Thymus (tissue), 11 donors: ENCODE measurements around the gene NME2. TPM values are rescaled to one million over a fixed set of nuclear protein-coding genes. Genes with fewer than 3 reads are reported as not detected.

Source experiments
- DNase-seq, 9 donors: peaks; one replicate each; pipeline ENCODE4 v3.0.0-alpha.2; 2013; ENCODE audit warnings: low spot score in 9 of 9, low read depth in 6 of 9, missing footprints in 1 of 9
- H3K27ac ChIP-seq, 2 donors: one replicate each; pipeline ENCODE4 v1.5.1; 2013; ENCODE audit warnings: control low read depth in 1 of 2, low read depth in 1 of 2, low read length in 1 of 2, mild to moderate bottlenecking in 1 of 2, moderate library complexity in 1 of 2
- H3K27me3 ChIP-seq, 2 donors: one replicate each; pipeline ENCODE4 v1.5.1; 2013; ENCODE audit warnings: low read length in 1 of 2; ENCODE audit not compliant: control insufficient read depth in 2 of 2, insufficient read depth in 1 of 2
- H3K36me3 ChIP-seq, 2 donors: one replicate each; pipeline ENCODE4 v1.5.1; 2013; ENCODE audit warnings: low read length in 1 of 2, mild to moderate bottlenecking in 1 of 2, moderate library complexity in 1 of 2; ENCODE audit not compliant: control insufficient read depth in 2 of 2, insufficient read depth in 2 of 2
- H3K4me1 ChIP-seq, 2 donors: one replicate each; pipeline ENCODE4 v1.5.1; 2013; ENCODE audit warnings: low read length in 2 of 2; ENCODE audit not compliant: control insufficient read depth in 2 of 2, insufficient read depth in 2 of 2
- H3K4me3 ChIP-seq, 2 donors: one replicate each; pipeline ENCODE4 v1.5.1; 2013; ENCODE audit warnings: low read length in 2 of 2, control low read depth in 1 of 2, mild to moderate bottlenecking in 1 of 2
- H3K9me3 ChIP-seq, 2 donors: one replicate each; pipeline ENCODE4 v1.5.1; 2013; ENCODE audit warnings: low read length in 1 of 2, mild to moderate bottlenecking in 1 of 2; ENCODE audit not compliant: control insufficient read depth in 2 of 2, insufficient read depth in 1 of 2
- WGBS: extraction: QIAGEN DNeasy Blood & Tissue Kit; methylation state at CpG from one replicate; pipeline ENCODE4 v1.1.7; 2013; 5-methylcytosine and 5-hydroxymethylcytosine counted together
- polyA plus RNA-seq: library from polyadenylated mRNA; stranded (reverse); fragments of 200-250 nt; gene quantifications from one replicate; pipeline ENCODE4 v1.2.3, GENCODE V29; 2013
- total RNA-seq: library from RNA; stranded (reverse); fragments of 120-200 nt; gene quantifications from one replicate; pipeline ENCODE4 v1.2.4, GENCODE V29; 2013
- donor health status: healthy.

The NME2 gene
- total and polyA plus RNA-seq, 2 donors: 382 to 392 TPM

DNA sequence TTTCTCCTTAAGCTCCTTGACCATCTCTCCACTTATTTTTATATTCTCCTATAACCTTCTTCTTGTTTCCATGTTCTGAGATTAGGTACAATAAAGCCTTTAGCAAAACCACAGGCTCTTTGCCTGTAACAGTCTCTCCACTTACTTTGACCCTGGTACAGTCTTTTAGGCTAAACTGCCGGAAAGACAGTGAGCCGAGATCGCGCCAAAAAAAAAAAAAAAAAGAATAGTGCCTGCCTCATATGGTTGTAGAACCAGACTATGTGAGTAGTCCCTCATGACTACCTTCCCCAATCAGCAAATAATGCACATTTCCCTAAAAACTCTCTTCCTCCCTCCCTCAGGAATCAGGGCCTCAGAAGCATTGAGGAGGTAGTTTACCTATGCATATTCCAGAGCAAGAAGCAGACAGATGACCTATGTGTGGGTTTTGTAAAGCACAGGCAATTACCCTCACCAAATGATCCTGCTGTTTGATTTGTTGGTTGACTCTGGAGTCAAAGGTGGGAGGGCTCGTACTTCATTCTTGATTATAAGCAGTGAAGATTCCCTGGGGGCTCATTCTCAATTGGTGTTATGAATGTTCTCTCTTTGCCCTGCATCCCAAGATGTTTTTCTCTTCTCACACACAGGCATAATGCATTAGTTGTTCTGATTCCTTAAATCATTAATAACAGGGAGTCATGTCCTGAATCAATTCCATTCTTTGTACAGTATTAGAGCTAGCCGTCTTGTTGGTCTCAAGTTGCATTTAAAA, 21.8 kb upstream of the NME2 start:
- H3K4me1 ChIP-seq: no peaks in the 10 kb centered on the region
- WGBS: 80% methylated on average over 6 of the region's 6 CpGs
- no peaks in the 10 kb centered on the region for H3K9me3 ChIP-seq

DNA sequence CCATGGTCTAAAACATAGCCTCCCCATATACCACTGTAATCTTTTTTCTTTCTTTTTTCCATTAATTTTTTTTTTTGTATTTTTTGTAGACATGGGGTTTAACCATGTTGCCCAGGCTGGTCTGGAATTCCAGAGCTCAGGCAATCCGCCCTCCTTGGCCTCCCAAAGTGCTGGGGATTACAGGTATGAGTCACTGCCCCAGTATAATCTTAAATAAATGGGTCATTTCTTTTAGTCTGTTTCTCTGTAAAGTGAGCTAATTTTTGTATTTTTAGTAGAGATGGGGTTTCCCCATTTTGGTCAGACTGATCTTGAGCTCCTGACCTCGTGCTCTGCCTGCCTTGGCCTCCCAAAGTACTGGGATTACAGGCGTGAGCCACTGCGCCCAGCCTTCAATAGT, 18.6 kb upstream of the NME2 start:
- 87% methylated on average over 4 of the region's 4 CpGs for WGBS
- no peaks in the 10 kb centered on the region for H3K9me3 ChIP-seq
- no peaks in the 10 kb centered on the region for H3K36me3 ChIP-seq
- H3K27me3 ChIP-seq: no peaks in the 10 kb centered on the region
- no peak overlapping the region for H3K4me3 ChIP-seq
- no peak overlapping the region for H3K27ac ChIP-seq
- peaks cover under 1% of the 10 kb centered on the region in 2 donors for H3K4me1 ChIP-seq
- no peak for DNase-seq

More for the DNA sequence above, 21.8 kb upstream of the NME2 start:
- H3K4me3 ChIP-seq: no peak overlapping the region
- DNase-seq: no peak
- no peaks in the 10 kb centered on the region for H3K36me3 ChIP-seq
- H3K27me3 ChIP-seq: no peaks in the 10 kb centered on the region
- H3K27ac ChIP-seq: no peak overlapping the region

DNA sequence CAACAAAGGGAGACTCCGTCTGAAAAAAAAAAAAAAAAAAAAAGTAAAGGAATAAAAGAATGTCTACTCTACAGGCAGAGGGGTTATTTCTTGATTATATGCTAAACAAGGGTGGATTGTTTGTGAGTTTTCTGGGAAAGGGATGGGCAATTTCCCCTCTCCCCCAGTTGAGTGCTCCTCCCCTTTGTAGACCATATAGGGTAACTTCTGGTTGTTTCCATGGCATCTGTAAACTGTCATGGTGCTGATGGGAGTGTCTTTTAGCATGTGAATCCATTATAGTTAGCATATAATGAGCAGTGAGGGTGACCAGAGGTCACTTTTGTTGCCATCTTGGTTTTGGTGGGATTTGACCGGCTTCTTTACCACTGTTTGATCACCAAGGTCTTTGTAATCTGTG, 17.0 kb upstream of the NME2 start:
- no peak for DNase-seq
- no peaks in the 10 kb centered on the region for H3K27me3 ChIP-seq
- H3K9me3 ChIP-seq: no peaks in the 10 kb centered on the region
- H3K36me3 ChIP-seq: no peaks in the 10 kb centered on the region
- H3K4me1 ChIP-seq: peaks cover 4 to 6% of the 10 kb centered on the region in 2 donors
- no peak overlapping the region for H3K4me3 ChIP-seq
- no peak overlapping the region for H3K27ac ChIP-seq
- 95% methylated on average over 2 of the region's 2 CpGs for WGBS

DNA sequence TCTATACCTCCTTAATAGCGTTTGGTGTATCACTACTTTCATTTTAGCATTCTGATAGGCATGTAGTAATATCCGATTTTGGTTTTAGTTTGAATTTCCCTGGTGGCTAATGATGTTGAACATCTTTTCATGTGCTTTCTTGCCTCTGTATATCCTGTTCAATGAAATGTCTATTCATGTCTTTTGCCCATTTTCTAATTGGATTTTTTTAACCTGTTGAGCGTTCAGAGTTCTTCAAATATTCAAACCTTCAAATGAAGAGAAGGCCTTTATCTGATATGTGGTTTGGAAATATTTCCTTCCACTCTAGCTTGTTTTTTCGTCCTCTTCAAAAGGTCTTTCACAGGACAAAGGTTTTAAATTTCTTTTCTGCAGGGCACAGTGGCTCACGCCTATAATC, 15.3 kb upstream of the NME2 start:
- Histone ChIP-seq H3K27ac (no peak overlapping the region), H3K4me3 (no peak overlapping the region), H3K36me3 (no peaks in the 10 kb centered on the region), H3K4me1 (peaks cover 6 to 8% of the 10 kb centered on the region in 2 donors), H3K27me3 (no peaks in the 10 kb centered on the region), H3K9me3 (no peaks in the 10 kb centered on the region)
- WGBS: 91% methylated on average over 5 of the region's 5 CpGs
- DNase-seq: no peak

GRCh38 chr17:51152766-51153209, 13.4 kb upstream of the NME2 start:
- Histone ChIP-seq H3K27ac (peak overlapping the region; percentile 47 to 95), H3K4me1 (peaks cover 6 to 8% of the 10 kb centered on the region in 2 donors), H3K9me3 (no peaks in the 10 kb centered on the region), H3K4me3 (peak overlapping the region; percentile 71 to 82), H3K36me3 (peaks cover 4 to 12% of the 10 kb centered on the region in 2 donors), H3K27me3 (no peaks in the 10 kb centered on the region)
- no peak for DNase-seq
- 23% methylated on average over 8 of the region's 8 CpGs for whole genome bisulfite sequencing

DNA sequence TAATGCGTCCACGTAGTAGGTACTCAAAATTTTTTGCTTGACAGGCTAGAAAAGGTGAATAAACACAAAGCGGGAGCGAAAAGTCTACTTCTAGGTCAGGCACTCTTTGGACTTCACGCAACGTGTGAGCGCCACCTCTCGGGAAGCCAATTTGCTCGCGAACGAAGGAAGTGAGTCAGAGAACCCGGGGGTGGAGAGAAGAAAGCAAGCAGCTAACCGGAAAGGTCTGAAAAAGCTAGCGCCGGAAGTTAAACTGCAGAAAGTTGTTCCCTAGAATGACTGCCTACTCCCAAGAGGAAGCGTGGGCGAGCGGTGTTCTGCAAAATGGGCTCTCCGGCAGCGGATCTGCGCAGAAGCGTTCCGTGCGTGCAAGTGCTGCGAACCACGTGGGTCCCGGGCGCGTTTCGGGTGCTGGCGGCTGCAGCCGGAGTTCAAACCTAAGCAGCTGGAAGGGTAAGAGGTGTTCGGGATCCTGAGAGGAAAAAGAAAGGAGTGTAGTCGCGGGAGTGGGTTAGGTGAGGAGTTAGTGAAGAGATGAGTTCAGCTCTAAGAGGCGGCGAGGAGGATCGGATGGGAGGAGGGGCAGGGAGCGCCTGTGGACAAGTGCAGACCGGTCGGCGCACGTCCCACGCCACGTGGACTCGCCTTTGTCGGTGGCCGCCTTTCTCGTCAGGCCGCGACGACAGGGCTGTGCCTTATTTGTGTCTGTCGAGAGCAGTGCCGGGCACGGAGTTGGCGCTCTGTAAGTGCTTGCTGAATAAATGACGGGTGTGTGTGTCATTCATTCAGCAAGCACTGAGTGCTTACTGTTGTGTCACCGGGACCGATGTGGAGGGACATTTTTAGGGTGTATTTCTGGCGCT, 12.8 kb upstream of the NME2 start, which contains the start of gene NME1:
NME1 (plus strand) TSS at position 350 of the 863 bp plus-strand sequence. CDS start 2,096 bp downstream, outside the sequence.
- peak; percentile 92 to 99 (median 97) for DNase-seq
- Histone ChIP-seq H3K36me3 (peaks cover 6 to 12% of the 10 kb centered on the region in 2 donors), H3K27ac (peak within 1 kb of the TSS; percentile 80 to 95), H3K4me1 (peaks cover 6 to 8% of the 10 kb centered on the region in 2 donors), H3K9me3 (no peaks in the 10 kb centered on the region), H3K4me3 (peak within 1 kb of the TSS; percentile 71 to 82), H3K27me3 (no peaks in the 10 kb centered on the region)
- under 1% methylated on average over 60 of the region's 60 CpGs for WGBS

DNA sequence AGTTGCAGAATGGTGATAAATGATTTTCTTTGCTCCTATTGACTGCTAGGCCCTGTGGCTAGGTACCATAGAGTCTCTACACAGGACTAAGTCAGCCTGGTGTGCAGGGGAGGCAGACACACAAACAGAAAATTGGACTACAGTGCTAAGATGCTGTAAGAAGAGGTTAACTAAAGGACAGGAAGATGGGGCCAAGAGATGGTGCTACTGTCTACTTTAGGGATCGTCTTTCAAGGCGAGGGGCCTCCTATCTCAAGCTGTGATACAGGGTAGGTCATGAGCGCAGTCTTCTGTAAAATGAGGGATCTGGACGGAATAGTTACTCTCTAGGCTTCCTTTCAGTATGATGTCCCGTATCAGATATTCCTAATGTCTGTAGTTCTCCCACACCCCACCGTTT, 12.0 kb upstream of the NME2 start:
- H3K27me3 ChIP-seq: no peaks in the 10 kb centered on the region
- H3K27ac ChIP-seq: no peak overlapping the region
- peaks cover 6 to 8% of the 10 kb centered on the region in 2 donors for H3K4me1 ChIP-seq
- 27% methylated on average over 6 of the region's 6 CpGs for WGBS
- peak in 2 of 9 donors; percentile 8 to 27 for DNase-seq
- H3K4me3 ChIP-seq: peak overlapping the region; percentile 71 to 82
- H3K9me3 ChIP-seq: no peaks in the 10 kb centered on the region
- peaks cover 8 to 14% of the 10 kb centered on the region in 2 donors for H3K36me3 ChIP-seq

GRCh38 chr17:51155416-51155815, 10.8 kb upstream of the NME2 start:
- no peaks in the 10 kb centered on the region for H3K27me3 ChIP-seq
- no peak overlapping the region for H3K4me3 ChIP-seq
- H3K36me3 ChIP-seq: peaks cover 8 to 19% of the 10 kb centered on the region in 2 donors
- 97% methylated on average over 8 of the region's 8 CpGs for WGBS
- no peak overlapping the region for H3K27ac ChIP-seq
- no peaks in the 10 kb centered on the region for H3K9me3 ChIP-seq
- DNase-seq: no peak
- H3K4me1 ChIP-seq: peaks cover 6 to 8% of the 10 kb centered on the region in 2 donors

GRCh38 chr17:51159604-51160003, 6.6 kb upstream of the NME2 start:
- no peaks in the 10 kb centered on the region for H3K9me3 ChIP-seq
- DNase-seq: no peak
- H3K4me1 ChIP-seq: peaks cover 0 to under 1% of the 10 kb centered on the region in 2 donors
- no peak overlapping the region for H3K4me3 ChIP-seq
- H3K36me3 ChIP-seq: peaks cover 26 to 32% of the 10 kb centered on the region in 2 donors
- H3K27ac ChIP-seq: no peak overlapping the region
- WGBS: over 99% methylated on average over 3 of the region's 3 CpGs
- no peaks in the 10 kb centered on the region for H3K27me3 ChIP-seq
